HG03139 (cell line): ENCODE data around the gene PIGH.

Experiments
- ATAC-seq: cut with Tn5 transposase; IDR thresholded peaks from one replicate; pipeline ENCODE4 v1.9.1; 2021; ENCODE audit not compliant: unreplicated experiment

The PIGH gene

GRCh38 chr14:67575684-67576083 is 24.4 kb downstream of the PIGH start:
- ATAC-seq, result no peak

GRCh38 chr14:67574806-67575205 is 25.3 kb downstream of the PIGH start:
- ATAC-seq, result no peak

- ATAC-seq, result no peak
Observed at GRCh38 chr14:67574156-67574555, 25.9 kb downstream of the PIGH start.

- no peak for ATAC-seq
Observed at GRCh38 chr14:67573228-67574010, 26.6 kb downstream of the PIGH start.

- ATAC-seq, result no peak
Observed at GRCh38 chr14:67572608-67573007, 27.5 kb downstream of the PIGH start.

GRCh38 chr14:67571991-67572323 is 28.1 kb downstream of the PIGH start:
- no peak for ATAC-seq

- peak; percentile 63 for ATAC-seq
Observed at GRCh38 chr14:67571275-67571990, 28.6 kb downstream of the PIGH start.

GRCh38 chr14:67570453-67570852 is 29.6 kb downstream of the PIGH start:
- ATAC-seq, result no peak

GRCh38 chr14:67569651-67570290 is 30.3 kb downstream of the PIGH start:
- ATAC-seq, result no peak

GRCh38 chr14:67569011-67569650 is 30.9 kb downstream of the PIGH start:
- no peak for ATAC-seq

GRCh38 chr14:67567654-67568053 is 32.4 kb downstream of the PIGH start:
- ATAC-seq, result no peak

- ATAC-seq, result no peak
Observed at GRCh38 chr14:67566908-67567307, 33.2 kb downstream of the PIGH start.

GRCh38 chr14:67564236-67564635 is 35.8 kb downstream of the PIGH start:
- no peak for ATAC-seq

GRCh38 chr14:67562776-67563150 is 37.3 kb downstream of the PIGH start:
- no peak for ATAC-seq

- ATAC-seq, result no peak
Observed at GRCh38 chr14:67562025-67562775, 37.9 kb downstream of the PIGH start.

GRCh38 chr14:67559639-67560038 is 40.4 kb downstream of the PIGH start:
- no peak for ATAC-seq

- no peak for ATAC-seq
Observed at GRCh38 chr14:67557656-67558055, 42.4 kb downstream of the PIGH start.

GRCh38 chr14:67557118-67557517 is 43.0 kb downstream of the PIGH start:
- ATAC-seq, result no peak

GRCh38 chr14:67556671-67557070 is 43.4 kb downstream of the PIGH start:
- ATAC-seq, result no peak

GRCh38 chr14:67555518-67556090 is 44.5 kb downstream of the PIGH start:
- no peak for ATAC-seq

GRCh38 chr14:67554341-67554740 is 45.7 kb downstream of the PIGH start:
- ATAC-seq, result no peak
